Spleen (tissue), 13 donors: ENCODE results near the gene ANKRD35. TPM values are rescaled to one million over a fixed set of nuclear protein-coding genes. Genes with fewer than 3 reads are reported as not detected.
"Not testable (repeated sequence)": the region's sequence is repeated elsewhere in the genome, so short reads cannot be mapped to it uniquely, and the experiment has no call there.

Source experiments
- DNase-seq: peaks from one replicate; pipeline ENCODE4 v3.0.0-alpha.2; 2020
- H3K27ac ChIP-seq, 8 donors: fragments of 200-600 bp; sonication (generic) in 7 of 8; 1 replicate in 4 of 8; 2 replicates in 4 of 8; pipeline versions ENCODE4 v1.5.0 to v1.8.0; 2016 to 2021; ENCODE audit warnings: inconsistent platforms in 4 of 8, mild to moderate bottlenecking in 4 of 8, moderate library complexity in 1 of 8
- H3K27me3 ChIP-seq, 7 donors: fragments of 200-600 bp; sonication (generic) in 6 of 7; replicated peaks in 1 of 7; 1 replicate in 4 of 7; 2 replicates in 3 of 7; pipeline versions ENCODE4 v1.5.0 to v1.8.0; 2016 to 2021; ENCODE audit warnings: inconsistent platforms in 3 of 7, mild to moderate bottlenecking in 1 of 7
- H3K36me3 ChIP-seq, 6 donors: fragments of 200-600 bp; sonication (generic) in 5 of 6; 1 replicate in 4 of 6; 2 replicates in 2 of 6; pipeline versions ENCODE4 v1.5.0 to v1.8.0; 2016 to 2021; ENCODE audit warnings: inconsistent platforms in 2 of 6
- H3K4me1 ChIP-seq, 6 donors: fragments of 200-600 bp; sonication (generic) in 5 of 6; 1 replicate in 3 of 6; 2 replicates in 3 of 6; pipeline versions ENCODE4 v1.5.0 to v1.8.0; 2016 to 2021; ENCODE audit warnings: inconsistent platforms in 3 of 6
- H3K4me3 ChIP-seq, 8 donors: fragments of 200-600 bp; sonication (generic) in 7 of 8; 1 replicate in 4 of 8; 2 replicates in 4 of 8; pipeline versions ENCODE4 v1.5.0 to v1.8.0; 2016 to 2021; ENCODE audit warnings: inconsistent platforms in 4 of 8, mild to moderate bottlenecking in 4 of 8, moderate library complexity in 2 of 8
- H3K9me3 ChIP-seq, 8 donors: fragments of 200-600 bp; sonication (generic) in 7 of 8; 1 replicate in 4 of 8; 2 replicates in 4 of 8; pipeline versions ENCODE4 v1.5.0 to v1.8.0; 2016 to 2021; ENCODE audit warnings: inconsistent platforms in 4 of 8
- POLR2A ChIP-seq, 3 donors: fragments of 450-650 bp; IDR thresholded peaks; one replicate each; pipeline ENCODE4 v1.5.1; 2017; ENCODE audit warnings: antibody characterized with exemption in 3 of 3, mild to moderate bottlenecking in 1 of 3
- POLR2AphosphoS5 ChIP-seq, 3 donors: sonication (generic); formaldehyde crosslinking; IDR thresholded peaks; one replicate each; pipeline ENCODE4 v1.5.1; 2017; ENCODE audit warnings: antibody characterized with exemption in 3 of 3
- WGBS, 5 donors: extraction: QIAGEN DNeasy Blood & Tissue Kit in 3 of 5; methylation state at CpG; one replicate each; pipeline versions ENCODE4 v1.1.5 to v1.1.7; 2013 to 2018; 5-methylcytosine and 5-hydroxymethylcytosine counted together
- intact Hi-C: fragments of 100-400 bp; cut with DNase I; formaldehyde crosslinking; loops from one replicate; pipeline ENCODE4 v1.15.0; 2023; ENCODE audit warnings: low total_unique reads
- long read RNA-seq, 2 donors: transcript quantifications; one replicate each; lab custom pipeline, GENCODE V29; 2026
- polyA plus RNA-seq, 3 donors: library from polyadenylated mRNA; stranded (reverse); fragments of 200-250 nt; gene quantifications; one replicate each; pipeline ENCODE4 v1.2.1, GENCODE V29; 2013
- total RNA-seq, 7 donors: library from RNA; depleted of rRNA in 3 of 7; stranded (reverse); fragments of >200 nt in 3 of 7; fragmentation: NEBNext Ultra II Directional in 4 of 7; extraction: Animal tissue kit (Norgen Biotek cat#: 25700) in 4 of 7; gene quantifications; one replicate each; pipeline versions ENCODE4 v1.1.0 to v1.2.1, GENCODE V29; 2016 to 2021
- TF ChIP-seq, protein P1 (sequence below), 11 experiments: fragments of 200-600 bp in 7 of 11; fragments of 450-650 bp in 4 of 11; sonication (generic) in 4 of 11; IDR thresholded peaks in 8 of 11; conservative IDR thresholded peaks in 3 of 11; 1 replicate in 7 of 11; 2 replicates in 4 of 11; pipeline versions ENCODE4 v1.4.0 to v1.8.0; 2016 to 2021; ENCODE audit warnings: antibody characterized with exemption in 11 of 11, inconsistent platforms in 4 of 11, mild to moderate bottlenecking in 1 of 11
- donor health status: healthy with polysubstance abuse.
- donor health status: DM: no; HTN: no; CAD: no; lungs with moderate emphysema.
- donor health status: DM: no; HTN: no; CAD: no.
- donor health status: Bipolar disorder and iron deficiency.
- donor health status: healthy.
- donor health status: DM: no; HTN: no; CAD: no.
- donor health status: DM: yes; HTN: yes; CAD: no.

Gene ANKRD35, protein sequence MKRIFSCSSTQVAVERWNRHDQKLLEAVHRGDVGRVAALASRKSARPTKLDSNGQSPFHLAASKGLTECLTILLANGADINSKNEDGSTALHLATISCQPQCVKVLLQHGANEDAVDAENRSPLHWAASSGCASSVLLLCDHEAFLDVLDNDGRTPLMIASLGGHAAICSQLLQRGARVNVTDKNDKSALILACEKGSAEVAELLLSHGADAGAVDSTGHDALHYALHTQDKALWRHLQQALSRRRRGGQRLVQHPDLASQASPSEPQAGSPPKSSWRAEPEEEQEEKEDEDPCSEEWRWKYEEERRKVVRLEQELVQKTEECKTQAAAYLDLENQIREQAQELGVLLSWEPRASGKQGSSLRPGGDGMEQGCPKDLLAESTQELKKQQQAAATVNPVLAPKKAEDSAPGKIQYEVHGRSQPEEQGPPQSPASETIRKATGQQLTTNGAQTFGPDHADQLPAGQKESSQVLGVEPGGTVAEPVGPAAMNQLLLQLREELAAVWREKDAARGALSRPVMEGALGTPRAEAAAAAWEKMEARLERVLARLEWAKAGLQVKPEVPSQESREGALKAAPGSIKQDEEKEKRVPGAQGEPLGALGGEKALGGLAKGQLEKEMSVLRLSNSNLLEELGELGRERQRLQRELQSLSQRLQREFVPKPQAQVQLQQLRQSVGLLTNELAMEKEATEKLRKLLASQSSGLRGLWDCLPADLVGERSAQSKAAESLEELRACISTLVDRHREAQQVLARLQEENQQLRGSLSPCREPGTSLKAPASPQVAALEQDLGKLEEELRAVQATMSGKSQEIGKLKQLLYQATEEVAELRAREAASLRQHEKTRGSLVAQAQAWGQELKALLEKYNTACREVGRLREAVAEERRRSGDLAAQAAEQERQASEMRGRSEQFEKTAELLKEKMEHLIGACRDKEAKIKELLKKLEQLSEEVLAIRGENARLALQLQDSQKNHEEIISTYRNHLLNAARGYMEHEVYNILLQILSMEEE
- total RNA-seq (1 to 10 TPM in 1 of 7 donors, under 1 TPM in 6; 0.26 to 1.3 (median 0.47) TPM), polyA plus RNA-seq (under 1 TPM; 0.38 to 0.65 (median 0.57) TPM)
- long read RNA-seq, donor 1 = 0 reads
- long read RNA-seq, donor 2 = 0 reads

DNA sequence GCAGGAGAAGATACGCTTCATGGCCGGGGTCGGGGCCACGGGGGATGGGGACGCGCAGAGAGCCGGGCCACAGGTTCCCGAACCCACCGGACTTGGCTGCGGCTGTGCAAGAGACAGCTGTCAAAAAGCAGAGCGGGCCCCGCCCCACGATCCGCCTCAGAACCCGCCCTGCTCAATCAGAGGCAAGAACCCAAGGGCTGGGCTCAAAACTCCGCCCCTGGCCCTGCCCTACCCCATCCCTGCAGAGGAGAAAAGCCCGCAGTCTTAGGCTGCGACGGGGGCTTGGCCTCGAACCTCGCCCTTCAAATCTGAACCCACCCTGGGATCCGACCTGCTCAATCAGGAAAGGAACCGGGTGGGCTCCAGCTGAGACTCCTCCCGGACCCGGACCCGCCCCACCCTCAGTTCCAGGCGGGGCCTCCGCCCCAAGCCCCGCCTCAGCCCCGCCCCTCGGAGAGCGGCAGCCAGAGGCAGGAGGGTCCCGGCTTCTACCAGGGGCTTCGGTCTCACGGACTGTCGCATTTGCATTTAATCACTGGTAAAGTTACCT, at the start of gene ANKRD35:
Gene ANKRD35, minus strand, starts transcription at position 129 of the 550 bp plus-strand sequence. Its CDS starts 108 bp downstream, at position 21.
- peaks cover 0 to 24% (median 0%) of the 10 kb centered on the region in 7 donors for H3K27me3 ChIP-seq
- peak; percentile 98 for DNase-seq
- H3K4me3 ChIP-seq = peak within 1 kb of the TSS; percentile 59 to 87 (median 84)
- H3K36me3 ChIP-seq = no peaks in the 10 kb centered on the region
- intact Hi-C loops = no loop called here
- peaks cover 0 to 27% (median 15%) of the 10 kb centered on the region in 6 donors for H3K4me1 ChIP-seq
- WGBS, 5 donors = 1 to 4% (median 1%) methylated on average over 33 to 36 of the region's 36 CpGs
- TF ChIP-seq, protein P1, sequence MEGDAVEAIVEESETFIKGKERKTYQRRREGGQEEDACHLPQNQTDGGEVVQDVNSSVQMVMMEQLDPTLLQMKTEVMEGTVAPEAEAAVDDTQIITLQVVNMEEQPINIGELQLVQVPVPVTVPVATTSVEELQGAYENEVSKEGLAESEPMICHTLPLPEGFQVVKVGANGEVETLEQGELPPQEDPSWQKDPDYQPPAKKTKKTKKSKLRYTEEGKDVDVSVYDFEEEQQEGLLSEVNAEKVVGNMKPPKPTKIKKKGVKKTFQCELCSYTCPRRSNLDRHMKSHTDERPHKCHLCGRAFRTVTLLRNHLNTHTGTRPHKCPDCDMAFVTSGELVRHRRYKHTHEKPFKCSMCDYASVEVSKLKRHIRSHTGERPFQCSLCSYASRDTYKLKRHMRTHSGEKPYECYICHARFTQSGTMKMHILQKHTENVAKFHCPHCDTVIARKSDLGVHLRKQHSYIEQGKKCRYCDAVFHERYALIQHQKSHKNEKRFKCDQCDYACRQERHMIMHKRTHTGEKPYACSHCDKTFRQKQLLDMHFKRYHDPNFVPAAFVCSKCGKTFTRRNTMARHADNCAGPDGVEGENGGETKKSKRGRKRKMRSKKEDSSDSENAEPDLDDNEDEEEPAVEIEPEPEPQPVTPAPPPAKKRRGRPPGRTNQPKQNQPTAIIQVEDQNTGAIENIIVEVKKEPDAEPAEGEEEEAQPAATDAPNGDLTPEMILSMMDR (IDR thresholded peaks at IDR 0.05 in 8 of 11, conservative IDR thresholded peaks at IDR 0.05 in 3 of 11) = no peak
- TF ChIP-seq POLR2AphosphoS5 (IDR thresholded peaks at IDR 0.05) = peak in 2 of 3 donors; percentile 37 to 49
- no peaks in the 10 kb centered on the region for H3K9me3 ChIP-seq
- H3K27ac ChIP-seq = peak within 1 kb of the TSS in 3 of 8 donors; percentile 36 to 81 (median 58)

DNA sequence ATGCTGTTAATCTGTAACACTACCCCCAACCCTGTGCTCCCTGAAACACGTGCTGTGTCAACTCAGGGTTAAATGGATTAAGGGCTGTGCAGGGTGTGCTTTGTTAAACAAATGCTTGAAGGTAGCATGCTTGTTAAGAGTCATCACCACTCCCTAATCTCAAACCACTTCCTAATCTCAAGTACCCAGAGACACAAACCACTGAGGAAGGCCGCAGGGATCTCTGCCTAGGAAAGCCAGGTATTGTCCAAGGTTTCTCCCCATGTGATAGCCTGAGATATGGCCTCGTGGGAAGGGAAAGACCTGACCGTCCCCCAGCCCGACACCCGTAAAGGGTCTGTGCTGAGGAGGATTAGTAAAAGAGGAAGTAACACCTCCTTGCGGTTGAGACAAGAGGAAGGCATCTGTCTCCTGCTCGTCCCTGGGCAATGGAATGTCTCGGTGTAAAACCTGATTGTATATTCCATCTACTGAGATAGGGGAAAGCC, 46.9 kb upstream of the ANKRD35 start:
- WGBS, 5 donors = 7 to 19% (median 10%) methylated on average over 9 of the region's 9 CpGs
- H3K27me3 ChIP-seq, intact Hi-C loops, H3K9me3 ChIP-seq, DNase-seq: not testable (repeated sequence)
- H3K4me3 ChIP-seq = peak overlapping the region in 1 of 8 donors; percentile 45
- peak in 1 of 3 donors; percentile 47 for TF ChIP-seq POLR2AphosphoS5 (IDR thresholded peaks at IDR 0.05)
- H3K4me1 ChIP-seq = peaks cover 3 to 47% (median 26%) of the 10 kb centered on the region in 6 donors
- H3K36me3 ChIP-seq = peaks cover 0 to 50% (median 36%) of the 10 kb centered on the region in 6 donors
- peak overlapping the region in 5 of 8 donors; percentile 33 to 79 (median 60) for H3K27ac ChIP-seq

DNA sequence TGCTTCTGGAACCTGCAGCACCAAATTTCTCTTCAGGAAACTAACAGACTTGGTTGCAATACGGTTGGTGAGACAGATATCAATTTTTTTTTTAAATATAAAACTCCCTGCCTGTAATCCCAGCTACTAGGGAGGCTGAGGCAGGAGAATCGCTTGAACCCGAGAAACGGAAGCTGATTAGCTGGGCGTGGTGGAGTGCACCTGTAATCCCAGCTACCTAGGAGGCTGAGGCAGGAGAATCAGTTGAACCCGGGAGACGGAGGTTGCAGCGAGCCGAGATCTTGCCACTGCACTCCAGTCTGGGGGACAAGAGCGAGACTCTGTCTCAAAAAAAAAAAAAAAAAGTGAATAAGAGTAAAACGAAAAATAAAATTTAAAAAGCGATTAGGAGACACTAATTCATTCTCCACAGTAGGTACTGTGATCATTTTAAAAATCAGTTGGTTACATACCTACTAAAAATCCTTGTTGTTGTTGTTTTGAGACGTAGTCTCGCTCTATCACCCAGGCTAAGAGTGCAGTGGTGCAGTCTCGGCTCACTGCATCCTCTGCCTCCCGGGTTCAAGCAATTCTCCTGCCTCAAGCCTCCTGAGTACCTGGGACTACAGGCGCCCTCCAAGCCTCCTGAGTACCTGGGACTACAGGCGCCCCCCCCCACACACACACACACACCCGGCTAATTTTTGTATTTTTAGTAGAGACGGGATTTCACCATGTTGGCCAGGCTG, 42.4 kb upstream of the ANKRD35 start:
- peaks cover 13 to 55% (median 39%) of the 10 kb centered on the region in 6 donors for H3K4me1 ChIP-seq
- WGBS, 5 donors = 53 to 58% (median 57%) methylated on average over 20 of the region's 20 CpGs
- peak overlapping the region; percentile 95 to 99 (median 98) for H3K27ac ChIP-seq
- DNase-seq = peak; percentile 81
- peaks cover 0 to 37% (median 13%) of the 10 kb centered on the region in 6 donors for H3K36me3 ChIP-seq
- H3K9me3 ChIP-seq = no peaks in the 10 kb centered on the region
- TF ChIP-seq, protein P1 (IDR thresholded peaks at IDR 0.05 in 8 of 11, conservative IDR thresholded peaks at IDR 0.05 in 3 of 11) = no peak
- TF ChIP-seq POLR2AphosphoS5 (IDR thresholded peaks at IDR 0.05) (no peak), POLR2A (IDR thresholded peaks at IDR 0.05) (no peak)
- intact Hi-C loops = no loop called here
- H3K4me3 ChIP-seq = peak overlapping the region; percentile 55 to 85 (median 70)
- no peaks in the 10 kb centered on the region for H3K27me3 ChIP-seq
